Liver (tissue), 9 donors: ENCODE results near the gene GMCL1. TPM values are rescaled to one million over a fixed set of nuclear protein-coding genes. Genes with fewer than 3 reads are reported as not detected.

ENCODE experiments used
- DNase-seq: peaks from one replicate; pipeline ENCODE4 v3.0.0-alpha.2; 2017; ENCODE audit warnings: low spot score
- H3K27ac ChIP-seq, 2 donors: one replicate each; pipeline ENCODE4 v1.7.0; 2013; ENCODE audit warnings: inconsistent platforms in 2 of 2, low read length in 2 of 2, control low read depth in 1 of 2, low read depth in 1 of 2, mild to moderate bottlenecking in 1 of 2
- H3K27me3 ChIP-seq, 4 donors: one replicate each; pipeline versions ENCODE4 v1.6.1 to v1.7.0; 2013; ENCODE audit warnings: low read length in 3 of 4, inconsistent platforms in 1 of 4, mild to moderate bottlenecking in 1 of 4, moderate library complexity in 1 of 4; ENCODE audit not compliant: control insufficient read depth in 4 of 4, insufficient read depth in 4 of 4
- H3K36me3 ChIP-seq, 4 donors: one replicate each; pipeline versions ENCODE4 v1.6.1 to v1.7.0; 2013; ENCODE audit warnings: low read length in 3 of 4, mild to moderate bottlenecking in 3 of 4, low read depth in 1 of 4, moderate library complexity in 1 of 4; ENCODE audit not compliant: control insufficient read depth in 4 of 4, insufficient read depth in 3 of 4
- H3K4me1 ChIP-seq, 4 donors: one replicate each; pipeline versions ENCODE4 v1.6.1 to v1.7.0; 2013; ENCODE audit warnings: low read length in 3 of 4, mild to moderate bottlenecking in 3 of 4, moderate library complexity in 1 of 4; ENCODE audit not compliant: control insufficient read depth in 4 of 4, insufficient read depth in 4 of 4
- H3K4me3 ChIP-seq, 3 donors: one replicate each; pipeline versions ENCODE4 v1.6.1 to v1.7.0; 2013; ENCODE audit warnings: low read length in 3 of 3, control low read depth in 1 of 3, low read depth in 1 of 3, mild to moderate bottlenecking in 1 of 3
- H3K9ac ChIP-seq, 2 donors: one replicate each; pipeline ENCODE4 v1.7.0; 2013; ENCODE audit warnings: low read length in 2 of 2, mild to moderate bottlenecking in 2 of 2, moderate library complexity in 2 of 2, control low read depth in 1 of 2, low read depth in 1 of 2
- H3K9me3 ChIP-seq, 4 donors: one replicate each; pipeline versions ENCODE4 v1.6.1 to v1.7.0; 2013; ENCODE audit warnings: low read length in 3 of 4; ENCODE audit not compliant: control insufficient read depth in 4 of 4
- EGR1 ChIP-seq, 2 donors: IDR thresholded peaks; 2 replicates each; pipeline ENCODE4 v1.6.1; 2016 to 2018; ENCODE audit warnings: antibody characterized with exemption in 2 of 2, low read depth in 2 of 2
- FOXA1 ChIP-seq: IDR thresholded peaks from 2 replicates; pipeline ENCODE4 v1.6.1; 2016; ENCODE audit warnings: antibody characterized with exemption
- FOXA2 ChIP-seq: IDR thresholded peaks from 2 replicates; pipeline ENCODE4 v1.6.1; 2016; ENCODE audit warnings: antibody characterized with exemption
- GABPA ChIP-seq, 2 donors: IDR thresholded peaks in 1 of 2; conservative IDR thresholded peaks in 1 of 2; 2 replicates each; pipeline ENCODE4 v1.6.1; 2016; ENCODE audit warnings: antibody characterized with exemption in 2 of 2, mild to moderate bottlenecking in 1 of 2, moderate library complexity in 1 of 2
- HNF4G ChIP-seq: IDR thresholded peaks from 2 replicates; pipeline ENCODE4 v1.6.1; 2016; ENCODE audit warnings: antibody characterized with exemption
- JUND ChIP-seq, 2 donors: IDR thresholded peaks; 2 replicates each; pipeline ENCODE4 v1.6.1; 2016; ENCODE audit warnings: antibody characterized with exemption in 2 of 2
- NR2F2 ChIP-seq: IDR thresholded peaks from 2 replicates; pipeline ENCODE4 v1.6.1; 2016; ENCODE audit warnings: antibody characterized with exemption
- RAD21 ChIP-seq, 2 donors: IDR thresholded peaks; 2 replicates each; pipeline ENCODE4 v1.6.1; 2016; ENCODE audit warnings: antibody characterized with exemption in 2 of 2, mild to moderate bottlenecking in 2 of 2
- RXRA ChIP-seq, 2 donors: IDR thresholded peaks; 2 replicates each; pipeline ENCODE4 v1.6.1; 2017 to 2018; ENCODE audit warnings: antibody characterized with exemption in 2 of 2, mild to moderate bottlenecking in 1 of 2
- SP1 ChIP-seq: IDR thresholded peaks from 2 replicates; pipeline ENCODE4 v1.6.1; 2018; ENCODE audit warnings: antibody characterized with exemption, mild to moderate bottlenecking
- TAF1 ChIP-seq: conservative IDR thresholded peaks from 2 replicates; pipeline ENCODE4 v1.6.1; 2016; ENCODE audit warnings: antibody characterized with exemption, mild to moderate bottlenecking
- YY1 ChIP-seq: IDR thresholded peaks from 2 replicates; pipeline ENCODE4 v1.6.1; 2016; ENCODE audit warnings: antibody characterized with exemption, mild to moderate bottlenecking
- WGBS: extraction: QIAGEN DNeasy Blood & Tissue Kit; methylation state at CpG from one replicate; pipeline ENCODE4 v1.1.7; 2013; 5-methylcytosine and 5-hydroxymethylcytosine counted together
- polyA plus RNA-seq, 2 donors: library from polyadenylated mRNA; stranded (reverse) in 1 of 2; unstranded in 1 of 2; fragments of 200-250 nt in 1 of 2; fragments of >200 nt in 1 of 2; fragmentation: Nextera tagmentation in 1 of 2; extraction: Ambion mirVana in 1 of 2; gene quantifications; one replicate each; pipeline versions ENCODE4 v1.2.1 to v1.2.3, GENCODE V29; 2013 to 2015
- total RNA-seq, 2 donors: library from RNA; depleted of rRNA; stranded (reverse); fragments of >200 nt; gene quantifications; one replicate each; pipeline ENCODE4 v1.2.3, GENCODE V29; 2014
- TF ChIP-seq, protein P1 (sequence below): IDR thresholded peaks from 2 replicates; pipeline ENCODE4 v1.6.1; 2016; ENCODE audit warnings: antibody characterized with exemption
- TF ChIP-seq, protein P2 (sequence below): IDR thresholded peaks from 2 replicates; pipeline ENCODE4 v1.6.1; 2016; ENCODE audit warnings: antibody characterized with exemption
- TF ChIP-seq, protein P3 (sequence below): fragments of 150-350 bp; IDR thresholded peaks from 2 replicates; pipeline ENCODE4 v1.5.1; 2017; ENCODE audit warnings: improper control_type of control experiment, low read depth, low read length; ENCODE audit not compliant: missing input control
- donor health status: healthy.
- donor health status: healthy.
- donor health status: healthy.
- donor health status: healthy.
- donor health status: healthy.

Gene GMCL1
- total and polyA plus RNA-seq, 4 donors, result 5.0 to 11.2 (median 7.0) TPM

DNA sequence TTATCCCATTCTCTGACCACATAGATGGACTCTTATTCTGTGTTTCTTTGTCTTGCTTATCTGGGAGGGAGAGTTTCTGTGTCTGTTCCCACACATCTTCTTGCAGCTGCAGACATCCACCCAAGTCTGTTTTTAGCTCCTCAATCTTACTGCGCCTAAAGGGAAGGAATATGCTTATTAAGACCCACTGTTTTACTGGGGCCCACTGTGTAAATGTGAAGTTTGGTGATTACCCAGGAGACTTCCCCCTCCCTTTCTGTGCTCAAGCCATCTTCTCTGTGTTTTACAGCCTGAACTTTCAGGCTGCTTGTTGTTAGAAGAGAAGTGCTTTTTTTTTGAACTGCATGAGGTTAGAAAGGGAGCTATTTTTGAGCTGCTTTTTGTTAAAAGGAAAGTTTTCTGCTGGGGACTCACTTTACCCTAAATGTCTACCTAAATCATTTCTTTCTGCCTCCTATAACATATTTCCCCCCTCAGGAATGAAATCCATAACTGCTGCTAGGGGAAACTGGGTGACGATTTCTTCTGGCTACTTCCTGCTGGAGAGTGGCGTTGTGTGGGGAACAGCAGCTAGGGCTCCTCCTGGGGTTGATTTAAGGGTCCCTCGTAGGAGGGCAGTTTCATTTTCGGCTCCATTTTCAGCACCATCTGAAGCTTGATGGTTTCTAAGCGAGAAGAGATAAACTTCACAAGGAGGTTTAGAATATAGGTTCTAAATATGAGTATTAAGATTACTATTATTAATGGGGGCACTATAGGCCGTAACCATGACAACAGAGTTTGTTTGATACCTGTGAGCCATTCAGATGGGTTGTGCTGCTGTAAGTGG, 39.5 kb upstream of the GMCL1 start:
- Histone ChIP-seq H3K27me3 (no peaks in the 10 kb centered on the region), H3K4me3 (no peak overlapping the region), H3K9ac (peak overlapping the region in 1 of 2 donors; percentile 10), H3K9me3 (no peaks in the 10 kb centered on the region), H3K27ac (peak overlapping the region; percentile 17 to 44), H3K4me1 (peaks cover 3 to 29% (median 9%) of the 10 kb centered on the region in 4 donors), H3K36me3 (peaks cover 0 to 10% (median 2%) of the 10 kb centered on the region in 4 donors)
- TF ChIP-seq HNF4G (no peak), GABPA (IDR thresholded peaks at IDR 0.05 in 1 of 2, conservative IDR thresholded peaks at IDR 0.05 in 1 of 2) (no peak), RAD21 (IDR thresholded peaks at IDR 0.05) (no peak)
- no peak for DNase-seq
- WGBS, result 64% methylated on average over 7 of the region's 7 CpGs

DNA sequence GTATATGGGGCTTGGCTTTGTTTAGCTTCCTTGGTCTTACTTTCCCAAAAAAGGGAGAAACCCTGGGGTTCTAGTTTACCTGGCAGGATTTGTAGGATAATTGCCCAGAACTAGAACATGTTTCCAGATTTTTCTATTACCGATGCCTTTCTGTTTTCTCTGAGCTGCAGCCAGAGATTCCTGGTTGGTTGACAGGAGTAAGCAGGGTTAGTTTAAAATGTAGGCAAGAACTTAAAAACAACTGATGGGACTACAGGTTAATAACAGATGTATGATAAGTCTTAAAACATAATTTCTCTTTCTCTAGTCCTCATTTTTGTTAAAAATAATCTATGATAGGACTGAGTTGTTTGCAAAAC, 38.9 kb upstream of the GMCL1 start:
- H3K27ac ChIP-seq, result peak overlapping the region; percentile 17 to 44
- H3K36me3 ChIP-seq, result peaks cover 0 to 10% (median 2%) of the 10 kb centered on the region in 4 donors
- H3K27me3 ChIP-seq, result no peaks in the 10 kb centered on the region
- peak overlapping the region in 1 of 2 donors; percentile 10 for H3K9ac ChIP-seq
- H3K4me3 ChIP-seq, result no peak overlapping the region
- 45% methylated on average over 1 of the region's 1 CpG for WGBS
- H3K9me3 ChIP-seq, result no peaks in the 10 kb centered on the region
- peaks cover 0 to 23% (median 6%) of the 10 kb centered on the region in 4 donors for H3K4me1 ChIP-seq
- DNase-seq, result no peak
- no peak for TF ChIP-seq RXRA (IDR thresholded peaks at IDR 0.05)
- TF ChIP-seq, protein P1, sequence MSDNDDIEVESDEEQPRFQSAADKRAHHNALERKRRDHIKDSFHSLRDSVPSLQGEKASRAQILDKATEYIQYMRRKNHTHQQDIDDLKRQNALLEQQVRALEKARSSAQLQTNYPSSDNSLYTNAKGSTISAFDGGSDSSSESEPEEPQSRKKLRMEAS, result no peak
- no peak for TF ChIP-seq SP1
- no peak for TF ChIP-seq JUND (IDR thresholded peaks at IDR 0.05)
- TF ChIP-seq FOXA2, result no peak
- no peak for TF ChIP-seq RAD21 (IDR thresholded peaks at IDR 0.05)
- no peak for TF ChIP-seq GABPA (IDR thresholded peaks at IDR 0.05 in 1 of 2, conservative IDR thresholded peaks at IDR 0.05 in 1 of 2)
- TF ChIP-seq, protein P2, sequence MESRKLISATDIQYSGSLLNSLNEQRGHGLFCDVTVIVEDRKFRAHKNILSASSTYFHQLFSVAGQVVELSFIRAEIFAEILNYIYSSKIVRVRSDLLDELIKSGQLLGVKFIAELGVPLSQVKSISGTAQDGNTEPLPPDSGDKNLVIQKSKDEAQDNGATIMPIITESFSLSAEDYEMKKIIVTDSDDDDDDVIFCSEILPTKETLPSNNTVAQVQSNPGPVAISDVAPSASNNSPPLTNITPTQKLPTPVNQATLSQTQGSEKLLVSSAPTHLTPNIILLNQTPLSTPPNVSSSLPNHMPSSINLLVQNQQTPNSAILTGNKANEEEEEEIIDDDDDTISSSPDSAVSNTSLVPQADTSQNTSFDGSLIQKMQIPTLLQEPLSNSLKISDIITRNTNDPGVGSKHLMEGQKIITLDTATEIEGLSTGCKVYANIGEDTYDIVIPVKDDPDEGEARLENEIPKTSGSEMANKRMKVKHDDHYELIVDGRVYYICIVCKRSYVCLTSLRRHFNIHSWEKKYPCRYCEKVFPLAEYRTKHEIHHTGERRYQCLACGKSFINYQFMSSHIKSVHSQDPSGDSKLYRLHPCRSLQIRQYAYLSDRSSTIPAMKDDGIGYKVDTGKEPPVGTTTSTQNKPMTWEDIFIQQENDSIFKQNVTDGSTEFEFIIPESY, result no peak
- TF ChIP-seq, protein P3, sequence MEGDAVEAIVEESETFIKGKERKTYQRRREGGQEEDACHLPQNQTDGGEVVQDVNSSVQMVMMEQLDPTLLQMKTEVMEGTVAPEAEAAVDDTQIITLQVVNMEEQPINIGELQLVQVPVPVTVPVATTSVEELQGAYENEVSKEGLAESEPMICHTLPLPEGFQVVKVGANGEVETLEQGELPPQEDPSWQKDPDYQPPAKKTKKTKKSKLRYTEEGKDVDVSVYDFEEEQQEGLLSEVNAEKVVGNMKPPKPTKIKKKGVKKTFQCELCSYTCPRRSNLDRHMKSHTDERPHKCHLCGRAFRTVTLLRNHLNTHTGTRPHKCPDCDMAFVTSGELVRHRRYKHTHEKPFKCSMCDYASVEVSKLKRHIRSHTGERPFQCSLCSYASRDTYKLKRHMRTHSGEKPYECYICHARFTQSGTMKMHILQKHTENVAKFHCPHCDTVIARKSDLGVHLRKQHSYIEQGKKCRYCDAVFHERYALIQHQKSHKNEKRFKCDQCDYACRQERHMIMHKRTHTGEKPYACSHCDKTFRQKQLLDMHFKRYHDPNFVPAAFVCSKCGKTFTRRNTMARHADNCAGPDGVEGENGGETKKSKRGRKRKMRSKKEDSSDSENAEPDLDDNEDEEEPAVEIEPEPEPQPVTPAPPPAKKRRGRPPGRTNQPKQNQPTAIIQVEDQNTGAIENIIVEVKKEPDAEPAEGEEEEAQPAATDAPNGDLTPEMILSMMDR, result no peak

DNA sequence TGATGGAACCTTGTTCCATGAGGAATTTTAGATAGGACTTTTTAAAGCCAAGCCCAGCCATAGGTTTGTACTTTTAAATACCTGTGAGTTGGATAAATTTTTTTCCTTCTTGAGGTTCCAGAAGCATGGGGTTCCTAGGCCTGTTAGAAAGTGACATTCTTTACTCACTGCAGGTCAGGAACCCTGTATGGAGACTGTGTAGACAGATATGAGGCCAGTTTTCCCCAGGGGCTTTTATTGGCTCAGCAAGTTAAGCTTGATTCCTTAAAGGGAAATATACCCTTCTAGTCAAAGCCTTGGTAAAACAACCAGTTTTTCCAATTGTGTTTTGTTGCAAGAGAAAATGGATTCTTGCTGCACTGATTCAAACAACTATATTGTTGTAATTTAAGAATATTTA, 38.4 kb upstream of the GMCL1 start:
- no peak overlapping the region for H3K4me3 ChIP-seq
- no peak for TF ChIP-seq TAF1
- no peak for TF ChIP-seq YY1
- no peak for TF ChIP-seq NR2F2
- no peak for TF ChIP-seq JUND (IDR thresholded peaks at IDR 0.05)
- TF ChIP-seq, protein P2, result no peak
- TF ChIP-seq EGR1 (IDR thresholded peaks at IDR 0.05; ENCODE audit: low read depth in 2 of 2), result no peak
- no peak for TF ChIP-seq FOXA1
- TF ChIP-seq RXRA (IDR thresholded peaks at IDR 0.05), result no peak
- H3K27ac ChIP-seq, result peak overlapping the region in 1 of 2 donors; percentile 3
- H3K36me3 ChIP-seq, result peaks cover 0 to 10% (median 2%) of the 10 kb centered on the region in 4 donors
- peaks cover 0 to 18% (median 3%) of the 10 kb centered on the region in 4 donors for H3K4me1 ChIP-seq
- H3K27me3 ChIP-seq, result no peaks in the 10 kb centered on the region
- H3K9me3 ChIP-seq, result no peaks in the 10 kb centered on the region
- no peak overlapping the region for H3K9ac ChIP-seq
- no peak for DNase-seq
